Measurements from ENCODE around the gene PRR20A. TPM values are rescaled to one million over a fixed set of nuclear protein-coding genes. Genes with fewer than 3 reads are reported as not detected.
"Not testable (repeated sequence)": the region's sequence is repeated elsewhere in the genome, so short reads cannot be mapped to it uniquely, and the experiment has no call there.

PRR20A gene
- total RNA-seq (not detected), polyA plus RNA-seq (not detected)
- long read RNA-seq, donor 1 = 0 reads
- long read RNA-seq, donor 2 = 0 reads
- long read RNA-seq, donor 3 = 0 reads
- long read RNA-seq, donor 4 = 0 reads

DNA sequence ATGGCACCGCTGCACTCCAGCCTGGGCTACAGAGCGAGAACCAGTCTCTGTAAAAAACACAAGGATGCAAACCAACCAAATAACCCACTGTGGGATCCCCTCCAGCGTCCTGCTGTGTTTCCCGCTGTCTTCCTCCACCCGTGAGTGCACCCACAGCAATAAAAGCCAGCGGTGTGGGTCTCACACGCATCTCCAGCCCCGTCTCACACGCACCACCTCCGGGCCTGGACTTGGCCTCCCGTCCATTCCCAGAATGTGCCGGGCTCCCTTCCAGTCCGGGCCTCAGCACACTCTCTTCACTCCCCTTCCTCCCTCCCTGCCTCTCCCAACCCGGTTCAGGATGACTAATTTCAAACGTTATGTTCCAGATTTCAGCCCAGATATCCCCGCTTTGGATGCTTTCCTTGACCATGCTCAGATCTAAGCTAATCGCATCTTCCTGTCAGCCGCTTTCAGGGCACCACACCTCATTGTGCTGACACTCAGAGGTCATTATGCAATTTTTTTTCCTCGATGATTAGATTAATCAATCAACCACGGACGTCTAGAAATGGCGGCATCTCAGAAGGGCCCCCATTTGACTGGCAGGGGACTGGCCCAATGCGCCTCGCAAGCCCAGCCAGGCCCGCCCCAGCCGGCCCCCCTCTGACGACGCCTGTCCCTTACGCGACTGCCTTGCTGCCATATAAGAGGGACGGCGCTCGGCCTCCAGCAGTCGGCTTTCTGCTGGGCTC, at the start of gene PRR20A:
Gene PRR20A, plus strand, starts transcription at position 684 of the 734 bp plus-strand sequence. CDS start 387 bp downstream, outside the sequence.
- intact Hi-C loops (cut with DNase I); DNase-seq; H3K27ac ChIP-seq (ENCODE audit: low read length); H3K4me1 ChIP-seq (ENCODE audit: control insufficient read depth, insufficient read depth, low read length); H3K27me3 ChIP-seq (ENCODE audit: control insufficient read depth, insufficient read depth); H3K9me3 ChIP-seq (ENCODE audit: control insufficient read depth, low read length); H3K4me3 ChIP-seq (ENCODE audit: low read length); ATAC-seq: not testable (repeated sequence)
- 97% methylated on average over 9 of the region's 34 CpGs for WGBS

DNA sequence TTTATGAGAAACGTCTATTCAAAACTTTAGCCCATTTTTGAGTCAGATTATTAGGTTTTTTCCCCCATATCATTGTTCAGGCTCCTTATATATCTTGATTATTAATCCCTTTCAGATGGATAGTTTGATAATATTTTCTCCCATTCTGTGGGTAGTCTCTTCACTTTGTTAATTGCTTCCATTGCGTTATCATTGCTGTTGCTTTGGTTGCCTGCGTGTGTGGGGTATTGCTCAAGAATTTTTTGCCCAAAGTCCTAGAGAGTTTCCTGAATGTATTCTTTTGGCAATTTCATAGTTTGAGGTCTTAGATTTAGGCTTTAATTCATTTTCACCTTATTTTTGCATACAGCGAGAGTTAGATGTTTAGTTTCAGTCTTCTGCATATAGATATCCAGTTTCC, 25.8 kb upstream of the PRR20A start:
- 92% methylated on average over 4 of the region's 4 CpGs for WGBS

DNA sequence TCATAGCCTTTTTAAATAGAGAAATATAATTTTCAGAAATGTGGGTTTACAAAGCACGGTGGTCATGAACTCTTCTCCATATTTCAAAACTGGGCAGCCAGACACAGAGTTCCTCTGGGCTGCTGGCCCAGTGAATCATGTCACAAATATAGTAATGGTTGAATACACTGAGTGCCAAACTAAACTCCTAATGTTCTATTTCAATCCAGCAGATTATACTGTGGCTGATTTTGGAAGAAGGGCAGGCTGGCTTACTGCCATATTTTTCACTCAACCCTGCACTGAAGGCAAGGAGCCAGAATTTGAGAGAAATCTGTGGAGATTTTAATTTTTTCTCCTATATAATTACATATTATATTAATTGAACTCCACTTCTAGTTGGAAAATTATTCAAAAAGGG, 17.0 kb upstream of the PRR20A start:
- no peak overlapping the region for H3K27ac ChIP-seq (ENCODE audit: low read length)
- no peaks in the 10 kb centered on the region for H3K27me3 ChIP-seq (ENCODE audit: control insufficient read depth, insufficient read depth)
- H3K4me3 ChIP-seq (ENCODE audit: low read length) = no peak overlapping the region
- DNase-seq (peak; percentile 49 to 74 (median 70)), ATAC-seq (peak; percentile 97 to 99)
- H3K9me3 ChIP-seq (ENCODE audit: control insufficient read depth, low read length) = no peaks in the 10 kb centered on the region
- no peaks in the 10 kb centered on the region for H3K4me1 ChIP-seq (ENCODE audit: control insufficient read depth, insufficient read depth, low read length)
- WGBS = 11% methylated on average over 1 of the region's 1 CpG
- intact Hi-C loops (cut with DNase I) = no loop called here

More for the DNA sequence above, 25.8 kb upstream of the PRR20A start:
- DNase-seq (no peak), ATAC-seq (no peak)
- Histone ChIP-seq H3K27me3 (ENCODE audit: control insufficient read depth, insufficient read depth) (no peaks in the 10 kb centered on the region), H3K4me1 (ENCODE audit: control insufficient read depth, insufficient read depth, low read length) (no peaks in the 10 kb centered on the region), H3K4me3 (ENCODE audit: low read length) (no peak overlapping the region), H3K9me3 (ENCODE audit: control insufficient read depth, low read length) (no peaks in the 10 kb centered on the region), H3K27ac (ENCODE audit: low read length) (no peak overlapping the region)
- intact Hi-C loops (cut with DNase I) = no loop called here

DNA sequence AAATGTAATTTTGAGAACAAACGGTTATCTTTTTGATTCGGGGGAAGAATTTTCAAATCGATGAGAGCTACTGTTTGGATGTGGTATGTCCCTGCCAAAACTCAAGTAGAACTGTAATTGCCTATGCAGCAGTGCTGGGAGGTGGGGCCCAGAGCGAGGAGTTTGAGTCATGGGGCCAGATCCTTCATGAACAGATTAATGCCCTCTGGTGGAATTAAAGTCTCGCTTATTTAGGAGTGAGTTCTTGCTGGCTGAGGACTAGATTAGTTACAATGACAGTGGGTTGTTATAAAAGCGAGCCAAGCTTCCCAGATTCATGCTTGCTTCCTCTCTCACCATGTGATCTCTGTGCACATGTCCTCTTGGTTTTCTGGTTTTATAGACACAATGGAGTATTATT, 11.8 kb upstream of the PRR20A start:
- Histone ChIP-seq H3K27ac (ENCODE audit: low read length) (no peak overlapping the region), H3K4me3 (ENCODE audit: low read length) (no peak overlapping the region), H3K4me1 (ENCODE audit: control insufficient read depth, insufficient read depth, low read length) (no peaks in the 10 kb centered on the region), H3K27me3 (ENCODE audit: control insufficient read depth, insufficient read depth) (no peaks in the 10 kb centered on the region), H3K9me3 (ENCODE audit: control insufficient read depth, low read length) (no peaks in the 10 kb centered on the region)
- WGBS = 65% methylated on average over 6 of the region's 6 CpGs
- DNase-seq = no peak
- no peak for ATAC-seq
- intact Hi-C loops (cut with DNase I) = no loop called here

DNA sequence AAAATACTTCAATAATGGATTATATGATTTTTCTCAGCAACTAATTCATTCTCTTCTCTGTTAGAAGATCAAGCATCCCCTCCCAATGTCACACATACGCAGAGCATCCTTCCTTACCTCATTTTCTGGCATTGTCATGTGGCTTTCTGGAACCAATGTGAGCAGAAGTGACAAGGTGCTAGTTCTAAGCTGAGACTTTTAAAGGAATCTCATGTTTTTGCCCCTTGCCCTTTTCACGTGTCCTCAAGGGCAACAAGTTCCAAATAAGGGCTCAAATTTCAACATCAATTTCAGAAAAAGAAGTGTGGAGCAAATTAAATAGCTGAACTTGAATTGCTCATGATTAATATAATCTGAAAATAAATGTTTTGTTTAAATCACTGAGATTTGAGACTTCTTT, 4.6 kb upstream of the PRR20A start:
- no peak for DNase-seq
- no peak overlapping the region for H3K27ac ChIP-seq (ENCODE audit: low read length)
- H3K9me3 ChIP-seq (ENCODE audit: control insufficient read depth, low read length) = no peaks in the 10 kb centered on the region
- WGBS = 65% methylated on average over 2 of the region's 2 CpGs
- no peaks in the 10 kb centered on the region for H3K27me3 ChIP-seq (ENCODE audit: control insufficient read depth, insufficient read depth)
- no peak for ATAC-seq
- intact Hi-C loops (cut with DNase I) = no loop called here
- H3K4me1 ChIP-seq (ENCODE audit: control insufficient read depth, insufficient read depth, low read length) = no peaks in the 10 kb centered on the region
- no peak overlapping the region for H3K4me3 ChIP-seq (ENCODE audit: low read length)

DNA sequence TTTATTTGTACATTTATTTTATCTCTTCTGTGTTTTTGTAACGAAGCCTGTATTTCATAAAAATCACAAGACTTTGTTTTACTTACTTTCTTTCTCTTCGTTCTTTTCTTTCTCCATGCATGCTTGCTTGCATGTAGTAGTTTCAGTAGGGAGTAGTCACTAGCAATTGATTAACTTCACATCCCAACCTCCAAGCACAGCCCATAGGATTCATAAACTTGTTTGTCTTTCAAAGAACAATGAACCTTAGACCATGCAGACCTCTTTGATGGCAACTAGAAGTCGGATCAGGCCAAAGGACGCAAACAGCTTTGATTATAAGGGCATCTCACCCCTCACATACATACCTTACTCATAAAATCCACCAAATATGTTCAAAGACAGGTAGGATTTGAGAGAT, 3.1 kb upstream of the PRR20A start:
- Histone ChIP-seq H3K9me3 (ENCODE audit: control insufficient read depth, low read length) (no peaks in the 10 kb centered on the region), H3K27ac (ENCODE audit: low read length) (no peak overlapping the region), H3K4me1 (ENCODE audit: control insufficient read depth, insufficient read depth, low read length) (no peaks in the 10 kb centered on the region), H3K4me3 (ENCODE audit: low read length) (no peak overlapping the region), H3K27me3 (ENCODE audit: control insufficient read depth, insufficient read depth) (no peaks in the 10 kb centered on the region)
- WGBS = 75% methylated on average over 4 of the region's 4 CpGs
- intact Hi-C loops (cut with DNase I) = no loop called here
- DNase-seq (no peak), ATAC-seq (no peak)

DNA sequence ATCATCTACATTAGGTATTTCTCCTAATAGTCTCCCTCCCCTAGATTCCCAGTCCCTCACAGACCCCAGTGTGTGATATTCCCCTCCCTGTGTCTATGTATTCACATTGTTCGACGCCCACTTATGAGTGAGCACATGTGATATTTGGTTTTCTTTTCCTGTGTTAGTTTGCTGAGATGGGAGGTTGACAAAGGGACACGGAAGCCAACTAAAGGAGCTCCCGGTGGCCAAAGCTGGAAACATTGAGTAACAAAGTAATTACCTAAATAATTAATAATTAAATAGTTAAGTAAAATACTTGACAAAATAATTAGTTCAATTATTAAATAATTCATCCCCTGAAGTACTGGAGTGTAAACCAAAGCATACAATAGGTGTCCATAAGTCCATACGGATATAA, 1.7 kb upstream of the PRR20A start:
- Histone ChIP-seq H3K4me1 (ENCODE audit: control insufficient read depth, insufficient read depth, low read length) (no peaks in the 10 kb centered on the region), H3K27ac (ENCODE audit: low read length) (no peak overlapping the region), H3K9me3 (ENCODE audit: control insufficient read depth, low read length) (no peaks in the 10 kb centered on the region), H3K27me3 (ENCODE audit: control insufficient read depth, insufficient read depth) (no peaks in the 10 kb centered on the region), H3K4me3 (ENCODE audit: low read length) (no peak overlapping the region)
- DNase-seq (no peak), ATAC-seq (no peak)
- intact Hi-C loops (cut with DNase I) = no loop called here
- WGBS = 91% methylated on average over 5 of the region's 5 CpGs

DNA sequence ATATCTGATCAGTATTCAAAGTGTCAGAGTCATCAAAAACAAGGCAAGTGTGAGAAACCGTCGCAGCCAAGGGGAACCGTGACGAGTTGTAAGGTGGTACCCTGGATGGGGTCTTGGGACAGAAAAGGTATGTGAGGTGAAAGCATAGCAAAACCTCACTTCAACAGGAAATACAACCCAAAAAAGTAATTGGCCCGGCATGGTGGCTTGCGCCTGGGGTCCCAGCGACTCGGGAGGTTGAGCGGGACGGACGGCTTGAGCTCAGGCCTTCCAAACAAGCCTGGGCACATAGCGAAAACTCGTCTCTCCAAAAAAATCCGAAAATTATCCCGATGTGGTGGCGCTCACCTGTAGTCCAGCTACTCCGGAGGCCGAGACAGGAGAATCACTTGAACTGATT, 937 bp upstream of the PRR20A start:
- intact Hi-C loops (cut with DNase I); H3K9me3 ChIP-seq (ENCODE audit: control insufficient read depth, low read length); ATAC-seq; H3K27ac ChIP-seq (ENCODE audit: low read length); H3K4me3 ChIP-seq (ENCODE audit: low read length); H3K27me3 ChIP-seq (ENCODE audit: control insufficient read depth, insufficient read depth); H3K4me1 ChIP-seq (ENCODE audit: control insufficient read depth, insufficient read depth, low read length): not testable (repeated sequence)
- 100% methylated on average over 7 of the region's 18 CpGs for WGBS
- DNase-seq = peak in 1 of 3 donors; percentile 4

DNA sequence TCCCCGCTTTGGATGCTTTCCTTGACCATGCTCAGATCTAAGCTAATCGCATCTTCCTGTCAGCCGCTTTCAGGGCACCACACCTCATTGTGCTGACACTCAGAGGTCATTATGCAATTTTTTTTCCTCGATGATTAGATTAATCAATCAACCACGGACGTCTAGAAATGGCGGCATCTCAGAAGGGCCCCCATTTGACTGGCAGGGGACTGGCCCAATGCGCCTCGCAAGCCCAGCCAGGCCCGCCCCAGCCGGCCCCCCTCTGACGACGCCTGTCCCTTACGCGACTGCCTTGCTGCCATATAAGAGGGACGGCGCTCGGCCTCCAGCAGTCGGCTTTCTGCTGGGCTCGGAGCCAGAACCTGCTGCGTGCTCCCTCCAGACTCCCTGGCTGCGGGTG, 6.5 kb downstream of the PRR20A start, which contains the start of gene PRR20B:
Gene PRR20B, plus strand, starts transcription at position 301 of the 400 bp plus-strand sequence. CDS start 387 bp downstream, outside the sequence.
- DNase-seq; H3K27me3 ChIP-seq (ENCODE audit: control insufficient read depth, insufficient read depth); H3K4me3 ChIP-seq (ENCODE audit: low read length); H3K27ac ChIP-seq (ENCODE audit: low read length); intact Hi-C loops (cut with DNase I); H3K4me1 ChIP-seq (ENCODE audit: control insufficient read depth, insufficient read depth, low read length); H3K9me3 ChIP-seq (ENCODE audit: control insufficient read depth, low read length); ATAC-seq: not testable (repeated sequence)
- no CpG with 5 or more reads among the region's 22 CpGs for WGBS

DNA sequence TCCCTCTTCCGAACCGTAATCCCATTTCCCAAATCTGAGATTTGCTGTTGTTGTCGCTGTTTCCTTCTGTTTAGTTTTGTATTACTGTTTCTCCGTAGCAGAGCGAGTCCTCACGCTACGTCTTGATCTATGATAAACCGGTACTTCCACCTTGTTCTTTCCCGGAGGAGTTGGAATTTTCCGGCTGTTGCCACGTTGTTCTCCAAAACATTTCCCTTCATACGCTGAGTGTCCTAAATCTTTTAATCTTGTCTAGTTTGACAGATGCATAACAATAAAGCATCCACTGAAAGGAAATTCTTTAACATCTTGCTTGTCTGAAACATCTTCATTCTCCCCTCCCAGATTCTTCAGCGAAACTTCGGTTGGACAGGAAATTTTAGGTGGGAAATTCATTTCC, 7.4 kb downstream of the PRR20A start:
- H3K27ac ChIP-seq (ENCODE audit: low read length); H3K4me3 ChIP-seq (ENCODE audit: low read length); H3K4me1 ChIP-seq (ENCODE audit: control insufficient read depth, insufficient read depth, low read length); ATAC-seq; H3K9me3 ChIP-seq (ENCODE audit: control insufficient read depth, low read length); intact Hi-C loops (cut with DNase I); H3K27me3 ChIP-seq (ENCODE audit: control insufficient read depth, insufficient read depth); DNase-seq: not testable (repeated sequence)
- 95% methylated on average over 6 of the region's 14 CpGs for WGBS

DNA sequence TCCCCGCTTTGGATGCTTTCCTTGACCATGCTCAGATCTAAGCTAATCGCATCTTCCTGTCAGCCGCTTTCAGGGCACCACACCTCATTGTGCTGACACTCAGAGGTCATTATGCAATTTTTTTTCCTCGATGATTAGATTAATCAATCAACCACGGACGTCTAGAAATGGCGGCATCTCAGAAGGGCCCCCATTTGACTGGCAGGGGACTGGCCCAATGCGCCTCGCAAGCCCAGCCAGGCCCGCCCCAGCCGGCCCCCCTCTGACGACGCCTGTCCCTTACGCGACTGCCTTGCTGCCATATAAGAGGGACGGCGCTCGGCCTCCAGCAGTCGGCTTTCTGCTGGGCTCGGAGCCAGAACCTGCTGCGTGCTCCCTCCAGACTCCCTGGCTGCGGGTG, 13.0 kb downstream of the PRR20A start, which contains the start of gene PRR20C:
Gene PRR20C, plus strand, starts transcription at position 301 of the 400 bp plus-strand sequence. CDS start 387 bp downstream, outside the sequence.
- H3K4me1 ChIP-seq (ENCODE audit: control insufficient read depth, insufficient read depth, low read length); H3K9me3 ChIP-seq (ENCODE audit: control insufficient read depth, low read length); ATAC-seq; H3K4me3 ChIP-seq (ENCODE audit: low read length); H3K27me3 ChIP-seq (ENCODE audit: control insufficient read depth, insufficient read depth); intact Hi-C loops (cut with DNase I); DNase-seq; H3K27ac ChIP-seq (ENCODE audit: low read length): not testable (repeated sequence)
- no CpG with 5 or more reads among the region's 22 CpGs for WGBS
